ENCODE measurements around the gene FAM219A.

Gene FAM219A

GRCh38 chr9:34500623-34501267 is 42.4 kb upstream of the FAM219A start:
- Histone ChIP-seq H3K4me3 (ENCODE audit: extremely low read depth, insufficient read depth, low read length, poor library complexity, severe bottlenecking) (no peak overlapping the region), H3K27ac (ENCODE audit: low read depth, low read length, severe bottlenecking) (no peak overlapping the region), H3K9me3 (ENCODE audit: control insufficient read depth, low read length) (no peaks in the 10 kb centered on the region), H3K4me1 (ENCODE audit: control insufficient read depth, insufficient read depth, low read length, poor library complexity, severe bottlenecking) (no peaks in the 10 kb centered on the region), H3K36me3 (ENCODE audit: control insufficient read depth, insufficient read depth, low read length) (no peaks in the 10 kb centered on the region)
- 16 to 17% methylated on average over 2 to 4 of the region's 6 CpGs for WGBS, 2 experiments (ENCODE audit: insufficient coverage in 2 of 2)

GRCh38 chr9:34499076-34499475 is 40.7 kb upstream of the FAM219A start:
- Histone ChIP-seq H3K4me1 (ENCODE audit: control insufficient read depth, insufficient read depth, low read length, poor library complexity, severe bottlenecking) (no peaks in the 10 kb centered on the region), H3K9me3 (ENCODE audit: control insufficient read depth, low read length) (no peaks in the 10 kb centered on the region), H3K36me3 (ENCODE audit: control insufficient read depth, insufficient read depth, low read length) (no peaks in the 10 kb centered on the region), H3K4me3 (ENCODE audit: extremely low read depth, insufficient read depth, low read length, poor library complexity, severe bottlenecking) (no peak overlapping the region), H3K27ac (ENCODE audit: low read depth, low read length, severe bottlenecking) (no peak overlapping the region)
- 100% methylated on average over 1 to 2 of the region's 2 CpGs for WGBS, 2 experiments (ENCODE audit: insufficient coverage in 2 of 2)

- no peak overlapping the region for H3K27ac ChIP-seq (ENCODE audit: low read depth, low read length, severe bottlenecking)
- no peaks in the 10 kb centered on the region for H3K9me3 ChIP-seq (ENCODE audit: control insufficient read depth, low read length)
- H3K36me3 ChIP-seq (ENCODE audit: control insufficient read depth, insufficient read depth, low read length): no peaks in the 10 kb centered on the region
- WGBS, 2 experiments (ENCODE audit: insufficient coverage in 2 of 2): 0 to 60% methylated on average over 1 to 3 of the region's 3 CpGs
- no peaks in the 10 kb centered on the region for H3K4me1 ChIP-seq (ENCODE audit: control insufficient read depth, insufficient read depth, low read length, poor library complexity, severe bottlenecking)
- no peak overlapping the region for H3K4me3 ChIP-seq (ENCODE audit: extremely low read depth, insufficient read depth, low read length, poor library complexity, severe bottlenecking)
Observed at GRCh38 chr9:34498553-34498952, 40.2 kb upstream of the FAM219A start.

GRCh38 chr9:34496149-34496712 is 37.9 kb upstream of the FAM219A start:
- Histone ChIP-seq H3K36me3 (ENCODE audit: control insufficient read depth, insufficient read depth, low read length) (no peaks in the 10 kb centered on the region), H3K4me3 (ENCODE audit: extremely low read depth, insufficient read depth, low read length, poor library complexity, severe bottlenecking) (no peak overlapping the region)
- WGBS, 2 experiments (ENCODE audit: insufficient coverage in 2 of 2): 81 to 89% methylated on average over 6 of the region's 6 CpGs

GRCh38 chr9:34493972-34494535 is 35.7 kb upstream of the FAM219A start:
- Histone ChIP-seq H3K36me3 (ENCODE audit: control insufficient read depth, insufficient read depth, low read length) (no peaks in the 10 kb centered on the region), H3K9me3 (ENCODE audit: control insufficient read depth, low read length) (no peaks in the 10 kb centered on the region), H3K27ac (ENCODE audit: low read depth, low read length, severe bottlenecking) (no peak overlapping the region), H3K4me3 (ENCODE audit: extremely low read depth, insufficient read depth, low read length, poor library complexity, severe bottlenecking) (no peak overlapping the region), H3K4me1 (ENCODE audit: control insufficient read depth, insufficient read depth, low read length, poor library complexity, severe bottlenecking) (no peaks in the 10 kb centered on the region)
- 35 to 49% methylated on average over 5 to 7 of the region's 8 CpGs for WGBS, 2 experiments (ENCODE audit: insufficient coverage in 2 of 2)

More at GRCh38 chr9:34496149-34496712, 37.9 kb upstream of the FAM219A start:
- Histone ChIP-seq H3K27ac (ENCODE audit: low read depth, low read length, severe bottlenecking) (no peak overlapping the region), H3K4me1 (ENCODE audit: control insufficient read depth, insufficient read depth, low read length, poor library complexity, severe bottlenecking) (no peaks in the 10 kb centered on the region), H3K9me3 (ENCODE audit: control insufficient read depth, low read length) (no peaks in the 10 kb centered on the region)

GRCh38 chr9:34492051-34492450 is 33.7 kb upstream of the FAM219A start:
- no peaks in the 10 kb centered on the region for H3K9me3 ChIP-seq (ENCODE audit: control insufficient read depth, low read length)
- no peak overlapping the region for H3K4me3 ChIP-seq (ENCODE audit: extremely low read depth, insufficient read depth, low read length, poor library complexity, severe bottlenecking)
- H3K36me3 ChIP-seq (ENCODE audit: control insufficient read depth, insufficient read depth, low read length): no peaks in the 10 kb centered on the region
- no peaks in the 10 kb centered on the region for H3K4me1 ChIP-seq (ENCODE audit: control insufficient read depth, insufficient read depth, low read length, poor library complexity, severe bottlenecking)
- H3K27ac ChIP-seq (ENCODE audit: low read depth, low read length, severe bottlenecking): no peak overlapping the region
- WGBS, 2 experiments (ENCODE audit: insufficient coverage in 2 of 2): 20% methylated on average over 1 of the region's 2 CpGs; no CpG with 5 or more reads in 1 of the 2 experiments

- WGBS, 2 experiments (ENCODE audit: insufficient coverage in 2 of 2): 51 to 78% methylated on average over 2 of the region's 2 CpGs
- Histone ChIP-seq H3K27ac (ENCODE audit: low read depth, low read length, severe bottlenecking) (no peak overlapping the region), H3K4me1 (ENCODE audit: control insufficient read depth, insufficient read depth, low read length, poor library complexity, severe bottlenecking) (no peaks in the 10 kb centered on the region), H3K4me3 (ENCODE audit: extremely low read depth, insufficient read depth, low read length, poor library complexity, severe bottlenecking) (no peak overlapping the region), H3K36me3 (ENCODE audit: control insufficient read depth, insufficient read depth, low read length) (no peaks in the 10 kb centered on the region), H3K9me3 (ENCODE audit: control insufficient read depth, low read length) (no peaks in the 10 kb centered on the region)
Observed at GRCh38 chr9:34491596-34491995, 33.2 kb upstream of the FAM219A start.

GRCh38 chr9:34490760-34491159 is 32.4 kb upstream of the FAM219A start:
- Histone ChIP-seq H3K27ac (ENCODE audit: low read depth, low read length, severe bottlenecking) (no peak overlapping the region), H3K4me3 (ENCODE audit: extremely low read depth, insufficient read depth, low read length, poor library complexity, severe bottlenecking) (no peak overlapping the region), H3K9me3 (ENCODE audit: control insufficient read depth, low read length) (no peaks in the 10 kb centered on the region), H3K36me3 (ENCODE audit: control insufficient read depth, insufficient read depth, low read length) (no peaks in the 10 kb centered on the region), H3K4me1 (ENCODE audit: control insufficient read depth, insufficient read depth, low read length, poor library complexity, severe bottlenecking) (no peaks in the 10 kb centered on the region)
- WGBS, 2 experiments (ENCODE audit: insufficient coverage in 2 of 2): 33 to 79% methylated on average over 1 to 3 of the region's 3 CpGs

- Histone ChIP-seq H3K4me3 (ENCODE audit: extremely low read depth, insufficient read depth, low read length, poor library complexity, severe bottlenecking) (no peak overlapping the region), H3K36me3 (ENCODE audit: control insufficient read depth, insufficient read depth, low read length) (no peaks in the 10 kb centered on the region), H3K9me3 (ENCODE audit: control insufficient read depth, low read length) (no peaks in the 10 kb centered on the region), H3K4me1 (ENCODE audit: control insufficient read depth, insufficient read depth, low read length, poor library complexity, severe bottlenecking) (no peaks in the 10 kb centered on the region), H3K27ac (ENCODE audit: low read depth, low read length, severe bottlenecking) (no peak overlapping the region)
- WGBS, 2 experiments (ENCODE audit: insufficient coverage in 2 of 2): 63 to 78% methylated on average over 1 of the region's 1 CpG
Observed at GRCh38 chr9:34490360-34490759, 32.0 kb upstream of the FAM219A start.

GRCh38 chr9:34486572-34486971 is 28.2 kb upstream of the FAM219A start:
- Histone ChIP-seq H3K9me3 (ENCODE audit: control insufficient read depth, low read length) (no peaks in the 10 kb centered on the region), H3K4me3 (ENCODE audit: extremely low read depth, insufficient read depth, low read length, poor library complexity, severe bottlenecking) (no peak overlapping the region), H3K4me1 (ENCODE audit: control insufficient read depth, insufficient read depth, low read length, poor library complexity, severe bottlenecking) (no peaks in the 10 kb centered on the region), H3K36me3 (ENCODE audit: control insufficient read depth, insufficient read depth, low read length) (no peaks in the 10 kb centered on the region), H3K27ac (ENCODE audit: low read depth, low read length, severe bottlenecking) (no peak overlapping the region)
- WGBS, 2 experiments (ENCODE audit: insufficient coverage in 2 of 2): no CpG with 5 or more reads among the region's 3 CpGs

GRCh38 chr9:34485822-34486221 is 27.5 kb upstream of the FAM219A start:
- Histone ChIP-seq H3K36me3 (ENCODE audit: control insufficient read depth, insufficient read depth, low read length) (no peaks in the 10 kb centered on the region), H3K4me1 (ENCODE audit: control insufficient read depth, insufficient read depth, low read length, poor library complexity, severe bottlenecking) (no peaks in the 10 kb centered on the region), H3K9me3 (ENCODE audit: control insufficient read depth, low read length) (no peaks in the 10 kb centered on the region), H3K27ac (ENCODE audit: low read depth, low read length, severe bottlenecking) (no peak overlapping the region), H3K4me3 (ENCODE audit: extremely low read depth, insufficient read depth, low read length, poor library complexity, severe bottlenecking) (no peak overlapping the region)
- WGBS, 2 experiments (ENCODE audit: insufficient coverage in 2 of 2): no CpG with 5 or more reads among the region's 6 CpGs

Data from mesodermal cell (in vitro differentiated cells).